SK-N-MC (cell line): ENCODE results near the gene MAP7D3.

Source experiments
- DNase-seq: peaks from one replicate; pipeline ENCODE4 v3.0.0-alpha.2; 2011; ENCODE audit warnings: low read depth, low spot score
- H3K27ac ChIP-seq: fragments of 200-600 bp; sonication (generic); 2 replicates; pipeline ENCODE4 v1.5.1; 2016; ENCODE audit warnings: mixed run types
- H3K36me3 ChIP-seq: fragments of 200-600 bp; sonication (generic); 2 replicates; pipeline ENCODE4 v1.6.1; 2017; ENCODE audit warnings: antibody characterized with exemption, low read length, mixed read lengths; ENCODE audit not compliant: insufficient read depth
- H3K4me3 ChIP-seq: fragments of 200-600 bp; sonication (generic); 2 replicates; pipeline ENCODE4 v1.5.1; 2016
- H3K9ac ChIP-seq: fragments of 200-600 bp; sonication (generic); 2 replicates; pipeline ENCODE4 v1.8.0; 2017; ENCODE audit warnings: mixed run types, mixed read lengths; ENCODE audit not compliant: insufficient read length
- H3K9me3 ChIP-seq: fragments of 200-600 bp; sonication (generic); 2 replicates; pipeline ENCODE4 v1.6.1; 2017; ENCODE audit warnings: low read depth, mild to moderate bottlenecking, antibody characterized with exemption, low read length, moderate library complexity, mixed read lengths
- EZH2 ChIP-seq: fragments of 200-600 bp; sonication (generic); IDR thresholded peaks from one replicate; pipeline ENCODE4 v1.6.1; 2017; ENCODE audit warnings: antibody characterized with exemption
- FOXP2 ChIP-seq: optimal IDR thresholded peaks from 2 replicates; pipeline ENCODE3; 2011; ENCODE audit warnings: mild to moderate bottlenecking, moderate library complexity; ENCODE audit not compliant: insufficient read depth; ENCODE audit errors: extremely low read length, control extremely low read depth
- POLR2AphosphoS5 ChIP-seq: IDR thresholded peaks from 2 replicates; pipeline ENCODE4 v1.6.1; 2012; ENCODE audit warnings: mild to moderate bottlenecking, low read depth, low read length, borderline replicate concordance

MAP7D3 gene

GRCh38 chrX:136227948-136228838 lies 23.0 kb downstream of the MAP7D3 start:
- Histone ChIP-seq H3K27ac (no peak overlapping the region), H3K4me3 (no peak overlapping the region), H3K9me3 (no peaks in the 10 kb centered on the region), H3K9ac (no peak overlapping the region), H3K36me3 (peaks cover 15% of the 10 kb centered on the region; the same call in 1 of the 2 replicates)
- DNase-seq: no peak
- TF ChIP-seq POLR2AphosphoS5 (no peak), EZH2 (no peak), FOXP2 (no peak)

DNA sequence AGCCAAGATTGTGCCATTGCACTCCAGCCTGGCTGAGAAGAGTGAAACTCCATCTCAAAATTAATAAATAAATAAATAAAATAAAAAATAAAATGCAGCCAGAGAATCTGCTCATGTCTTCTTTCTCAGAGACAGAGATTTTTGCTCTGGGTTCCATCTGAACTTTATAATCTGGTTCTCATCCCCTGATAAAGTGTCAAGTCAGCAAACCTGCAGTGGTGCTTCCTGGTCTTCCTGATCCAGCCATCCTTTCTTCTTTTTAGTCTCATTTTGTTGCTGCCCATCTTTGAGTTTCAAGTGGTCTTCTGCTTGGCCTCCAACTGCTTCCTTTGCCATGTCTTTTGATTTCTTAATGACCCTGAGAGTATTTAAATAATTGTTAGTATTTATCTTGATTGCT lies 24.1 kb downstream of the MAP7D3 start:
- no peak for TF ChIP-seq POLR2AphosphoS5
- TF ChIP-seq FOXP2: no peak
- Histone ChIP-seq H3K9me3 (no peaks in the 10 kb centered on the region), H3K36me3 (peaks cover 14% of the 10 kb centered on the region; the same call in 1 of the 2 replicates)

DNA sequence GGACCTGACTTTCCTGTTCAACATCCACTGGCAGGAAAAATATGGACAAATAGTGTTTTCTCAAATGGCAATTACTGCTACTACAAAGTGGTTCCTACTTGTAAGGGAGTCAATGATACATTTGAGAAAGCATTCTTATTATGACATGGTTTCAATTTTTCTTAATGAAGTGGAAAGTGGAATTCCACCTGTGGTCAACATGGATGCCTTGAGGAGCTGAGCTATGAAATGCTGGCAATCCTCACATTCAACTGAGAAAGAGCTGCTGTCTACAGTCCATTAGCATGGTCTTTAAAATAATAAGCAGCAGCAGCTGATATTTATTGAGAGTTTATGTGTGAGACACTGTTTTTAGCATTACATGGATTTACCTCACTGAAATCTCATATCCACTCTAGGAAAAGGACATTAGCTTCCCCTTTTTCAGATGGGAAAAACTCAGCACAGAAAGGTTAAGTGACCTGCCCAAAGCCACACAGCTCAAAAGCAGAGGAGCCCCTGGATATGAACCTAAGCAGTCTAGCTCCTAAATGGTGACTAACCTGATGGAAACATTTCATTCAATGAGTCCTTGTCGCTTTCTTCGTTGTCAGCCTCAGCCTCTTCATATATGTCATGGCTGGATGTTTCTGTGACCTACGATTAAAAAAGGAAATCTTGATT lies 29.2 kb downstream of the MAP7D3 start:
- H3K9me3 ChIP-seq: no peaks in the 10 kb centered on the region
- H3K9ac ChIP-seq: no peak overlapping the region
- TF ChIP-seq FOXP2 (no peak), EZH2 (no peak), POLR2AphosphoS5 (no peak)
- DNase-seq: no peak
- no peak overlapping the region for H3K27ac ChIP-seq
- peaks cover 6% of the 10 kb centered on the region; the same call in 1 of the 2 replicates for H3K36me3 ChIP-seq
- H3K4me3 ChIP-seq: no peak overlapping the region

More for the DNA sequence above, 24.1 kb downstream of the MAP7D3 start:
- no peak overlapping the region for H3K4me3 ChIP-seq
- H3K9ac ChIP-seq: no peak overlapping the region
- H3K27ac ChIP-seq: no peak overlapping the region
- DNase-seq: no peak

- DNase-seq: no peak
- peaks cover under 1% of the 10 kb centered on the region; the same call in 1 of the 2 replicates for H3K36me3 ChIP-seq
- H3K9me3 ChIP-seq: no peaks in the 10 kb centered on the region
- TF ChIP-seq FOXP2 (no peak), EZH2 (no peak), POLR2AphosphoS5 (no peak)
- H3K4me3 ChIP-seq: no peak overlapping the region
- H3K9ac ChIP-seq: no peak overlapping the region
- H3K27ac ChIP-seq: no peak overlapping the region
These were observed 30.2 kb downstream of the MAP7D3 start for GRCh38 chrX:136220951-136221350.

DNA sequence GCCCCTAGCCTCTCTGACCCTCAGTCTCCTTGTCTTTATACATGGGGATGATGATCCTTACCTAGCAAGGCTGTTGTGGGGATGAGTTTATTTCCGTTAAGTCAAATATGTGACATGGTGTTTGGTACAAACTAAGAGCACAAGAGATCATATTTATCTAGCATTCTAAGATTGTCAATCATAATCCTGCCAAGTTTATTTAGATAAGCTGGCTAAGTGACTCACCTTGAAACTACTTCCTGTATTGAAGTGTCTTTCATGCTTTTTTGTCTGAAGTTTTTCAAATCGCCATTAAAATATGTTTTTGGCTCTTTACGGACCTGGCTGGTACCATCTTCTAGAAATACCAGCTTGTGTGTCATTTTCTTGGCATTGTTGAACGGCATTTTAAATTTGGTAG lies 30.7 kb downstream of the MAP7D3 start:
- DNase-seq: no peak
- no peak overlapping the region for H3K9ac ChIP-seq

DNA sequence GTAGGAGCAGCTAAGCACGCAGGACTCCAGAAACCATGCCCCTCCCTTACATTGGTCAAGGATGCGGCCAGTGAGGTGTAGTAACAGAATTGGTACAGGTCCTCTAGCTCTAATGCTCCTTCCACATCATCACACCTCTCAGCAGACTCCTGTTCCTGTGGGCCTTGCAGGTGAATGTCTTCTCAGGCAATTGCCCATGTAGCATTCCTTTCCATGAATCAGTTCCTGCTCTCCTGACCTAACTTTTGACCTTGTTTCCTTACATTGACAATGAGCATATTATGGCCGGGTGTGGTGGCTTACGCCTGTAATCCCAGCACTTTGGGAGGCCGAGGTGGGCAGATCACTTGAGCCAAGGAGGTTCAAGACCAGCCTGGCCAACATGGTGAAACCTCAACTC lies 31.3 kb downstream of the MAP7D3 start:
- H3K9ac ChIP-seq: no peak overlapping the region
- H3K36me3 ChIP-seq: no peaks in the 10 kb centered on the region; the same call in 1 of the 2 replicates
- no peaks in the 10 kb centered on the region for H3K9me3 ChIP-seq
- no peak for DNase-seq
- H3K27ac ChIP-seq: no peak overlapping the region
- TF ChIP-seq EZH2: no peak
- TF ChIP-seq FOXP2: no peak
- TF ChIP-seq POLR2AphosphoS5: no peak
- no peak overlapping the region for H3K4me3 ChIP-seq

More for the DNA sequence above, 30.7 kb downstream of the MAP7D3 start:
- Histone ChIP-seq H3K36me3 (no peaks in the 10 kb centered on the region; the same call in 1 of the 2 replicates), H3K9me3 (no peaks in the 10 kb centered on the region), H3K27ac (no peak overlapping the region), H3K4me3 (no peak overlapping the region)
- TF ChIP-seq POLR2AphosphoS5 (no peak), FOXP2 (no peak), EZH2 (no peak)

GRCh38 chrX:136215559-136215958 lies 35.6 kb downstream of the MAP7D3 start:
- no peaks in the 10 kb centered on the region; the same call in 1 of the 2 replicates for H3K36me3 ChIP-seq
- TF ChIP-seq POLR2AphosphoS5: no peak
- no peak for TF ChIP-seq FOXP2
- no peak for TF ChIP-seq EZH2
- no peak overlapping the region for H3K27ac ChIP-seq
- DNase-seq: no peak
- H3K9me3 ChIP-seq: no peaks in the 10 kb centered on the region
- H3K4me3 ChIP-seq: no peak overlapping the region
- H3K9ac ChIP-seq: no peak overlapping the region

DNA sequence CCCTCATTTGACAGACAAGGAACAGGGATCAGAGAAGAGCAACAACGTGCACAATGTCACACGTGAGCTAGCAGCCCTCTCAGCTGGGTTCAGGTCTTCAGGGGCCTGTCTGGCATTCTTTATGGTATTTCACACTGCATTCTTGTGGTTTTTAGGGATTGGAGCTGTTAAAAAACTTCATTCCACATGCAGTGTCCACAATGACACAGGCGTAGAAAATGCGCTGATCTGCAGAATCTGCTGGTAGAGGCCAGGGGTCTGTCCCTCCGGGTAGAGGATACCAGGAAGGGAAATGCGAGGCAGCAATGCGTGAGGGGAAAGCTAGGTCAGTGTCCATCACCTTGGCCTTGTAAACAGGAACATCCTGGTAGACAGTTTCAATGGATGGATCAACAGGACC lies 36.6 kb downstream of the MAP7D3 start:
- Histone ChIP-seq H3K36me3 (no peaks in the 10 kb centered on the region; the same call in 1 of the 2 replicates), H3K27ac (no peak overlapping the region), H3K9me3 (no peaks in the 10 kb centered on the region), H3K4me3 (no peak overlapping the region), H3K9ac (no peak overlapping the region)
- TF ChIP-seq EZH2 (no peak), FOXP2 (no peak), POLR2AphosphoS5 (no peak)
- no peak for DNase-seq

GRCh38 chrX:136212557-136213111 lies 38.6 kb downstream of the MAP7D3 start:
- Histone ChIP-seq H3K9ac (no peak overlapping the region), H3K27ac (no peak overlapping the region), H3K4me3 (no peak overlapping the region), H3K9me3 (no peaks in the 10 kb centered on the region), H3K36me3 (no peaks in the 10 kb centered on the region; the same call in 1 of the 2 replicates)
- DNase-seq: no peak
- TF ChIP-seq FOXP2: no peak
- TF ChIP-seq POLR2AphosphoS5: no peak
- no peak for TF ChIP-seq EZH2
